ENCODE data around the gene RASGRP1. TPM values are rescaled to one million over a fixed set of nuclear protein-coding genes. Genes with fewer than 3 reads are reported as not detected.

RASGRP1 gene
- total RNA-seq, 1 experiment from 2014 or later, result 0.85 TPM

DNA sequence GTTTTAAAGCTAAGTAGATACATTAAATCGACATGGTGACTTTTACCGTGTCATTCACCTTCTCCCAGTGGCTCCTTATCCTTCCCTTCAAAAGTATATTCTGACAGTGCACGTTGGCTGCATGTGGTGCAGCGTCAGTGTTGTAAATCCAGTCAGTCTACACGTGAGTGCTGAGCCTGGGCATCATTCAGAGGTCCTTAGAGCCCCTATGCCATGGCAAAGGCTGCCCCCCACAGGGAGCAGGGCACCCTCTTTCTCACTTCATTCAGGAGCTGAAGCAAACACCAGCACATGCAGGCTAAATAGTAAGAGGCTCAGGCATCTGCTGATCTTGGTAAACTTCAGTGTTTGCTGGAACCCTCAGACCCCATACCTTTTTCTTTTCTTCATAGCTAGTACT, 43.3 kb downstream of the RASGRP1 start:
- TF ChIP-seq, protein P1, sequence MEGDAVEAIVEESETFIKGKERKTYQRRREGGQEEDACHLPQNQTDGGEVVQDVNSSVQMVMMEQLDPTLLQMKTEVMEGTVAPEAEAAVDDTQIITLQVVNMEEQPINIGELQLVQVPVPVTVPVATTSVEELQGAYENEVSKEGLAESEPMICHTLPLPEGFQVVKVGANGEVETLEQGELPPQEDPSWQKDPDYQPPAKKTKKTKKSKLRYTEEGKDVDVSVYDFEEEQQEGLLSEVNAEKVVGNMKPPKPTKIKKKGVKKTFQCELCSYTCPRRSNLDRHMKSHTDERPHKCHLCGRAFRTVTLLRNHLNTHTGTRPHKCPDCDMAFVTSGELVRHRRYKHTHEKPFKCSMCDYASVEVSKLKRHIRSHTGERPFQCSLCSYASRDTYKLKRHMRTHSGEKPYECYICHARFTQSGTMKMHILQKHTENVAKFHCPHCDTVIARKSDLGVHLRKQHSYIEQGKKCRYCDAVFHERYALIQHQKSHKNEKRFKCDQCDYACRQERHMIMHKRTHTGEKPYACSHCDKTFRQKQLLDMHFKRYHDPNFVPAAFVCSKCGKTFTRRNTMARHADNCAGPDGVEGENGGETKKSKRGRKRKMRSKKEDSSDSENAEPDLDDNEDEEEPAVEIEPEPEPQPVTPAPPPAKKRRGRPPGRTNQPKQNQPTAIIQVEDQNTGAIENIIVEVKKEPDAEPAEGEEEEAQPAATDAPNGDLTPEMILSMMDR (conservative IDR thresholded peaks at IDR 0.05), result no peak
- H3K27ac ChIP-seq (ENCODE audit: insufficient read length, low read depth, low read length), result no peak overlapping the region
- Mint-ChIP-seq H3K4me1 (peaks cover 16 to 18% of the 10 kb centered on the region in 2 experiments), H3K27me3 (ENCODE audit: low read depth) (no peaks in the 10 kb centered on the region), H3K27ac (no peak overlapping the region), H3K9me3 (no peaks in the 10 kb centered on the region), H3K36me3 (ENCODE audit: insufficient read depth in 1 of 3, low read depth in 3 of 3) (no peaks in the 10 kb centered on the region), H3K4me3 (no peak overlapping the region)
- no peak overlapping the region for H2AK5ac ChIP-seq (ENCODE audit: insufficient read length, low read length)
- no peaks in the 10 kb centered on the region for H3K79me1 ChIP-seq (ENCODE audit: insufficient read depth, low read depth, low read length, poor library complexity, severe bottlenecking)
- H3K4ac ChIP-seq (ENCODE audit: low read depth, low read length), result no peak overlapping the region
- no peak overlapping the region for H3K14ac ChIP-seq (ENCODE audit: insufficient read depth, low read length)
- H3K9ac ChIP-seq (ENCODE audit: extremely low read depth, insufficient read length, low read length), result no peak overlapping the region
- DNase-seq, result no peak
- no peak overlapping the region for H3K4me2 ChIP-seq (ENCODE audit: insufficient read depth, insufficient read length, low read length)
- no peak overlapping the region for H3T11ph ChIP-seq (ENCODE audit: low read length)
- H2BK15ac ChIP-seq (ENCODE audit: low read depth, low read length), result no peak overlapping the region
- no peak overlapping the region for H2BK20ac ChIP-seq (ENCODE audit: low read depth, low read length, poor library complexity, severe bottlenecking)
- H3K9me3 ChIP-seq (ENCODE audit: control insufficient read depth, low read depth, low read length), result no peaks in the 10 kb centered on the region
- no peak overlapping the region for H4K5ac ChIP-seq (ENCODE audit: insufficient read length, low read depth, low read length)
- no peak overlapping the region for H3K56ac ChIP-seq (ENCODE audit: insufficient read length, low read depth, low read length)
- H3K23me2 ChIP-seq (ENCODE audit: insufficient read length, low read depth, low read length, poor library complexity, severe bottlenecking), result no peaks in the 10 kb centered on the region
- no CpG with 5 or more reads among the region's 5 CpGs for WGBS (ENCODE audit: extremely low coverage, insufficient read length, low lambda C conversion rate)
- H2BK120ac ChIP-seq (ENCODE audit: low read depth, low read length, poor library complexity, severe bottlenecking), result no peak overlapping the region
- H4K8ac ChIP-seq (replicated peaks; ENCODE audit: insufficient read length, low read depth, low read length), result no peak overlapping the region
- H4K20me1 ChIP-seq (ENCODE audit: control insufficient read depth, insufficient read depth, insufficient read length), result no peaks in the 10 kb centered on the region
- no peaks in the 10 kb centered on the region for H3K79me2 ChIP-seq (ENCODE audit: insufficient read depth, low read length)
- H2BK12ac ChIP-seq (ENCODE audit: insufficient read length, low read depth, low read length), result no peak overlapping the region
- no peak overlapping the region for H2BK5ac ChIP-seq (ENCODE audit: insufficient read length, low read length)
- H4K91ac ChIP-seq (ENCODE audit: insufficient read length, low read depth, low read length), result no peak overlapping the region
- no peak overlapping the region for H2AFZ ChIP-seq (ENCODE audit: low read length)
- H3K27me3 ChIP-seq (ENCODE audit: insufficient read depth, low read length), result no peaks in the 10 kb centered on the region
- no peak overlapping the region for H3K18ac ChIP-seq (ENCODE audit: insufficient read length, low read depth, low read length)
- no peak overlapping the region for H3K23ac ChIP-seq (ENCODE audit: insufficient read length, low read depth, low read length)
- H3K4me1 ChIP-seq (ENCODE audit: insufficient read depth, low read length), result peaks cover 7% of the 10 kb centered on the region; the same call in 1 of the 2 replicates
